OCI-LY7 (cell line): ENCODE data around the gene RASL12. TPM values are rescaled to one million over a fixed set of nuclear protein-coding genes. Genes with fewer than 3 reads are reported as not detected.

ENCODE experiments used
- BruUV-seq: library from RNA; stranded (reverse); fragments of 400-500 nt; replicated peaks from 2 replicates; lab custom pipeline; 2021; lab: Mats Ljungman, UMichigan
- CTCF ChIA-PET: fragments of 300-600 bp; sonication (Branson Sonifier 250); formaldehyde crosslinking; loops from one replicate; lab custom pipeline; 2022; ENCODE audit warnings: antibody characterized with exemption; ENCODE audit not compliant: unreplicated experiment; lab: Charles Lee
- POLR2A ChIA-PET: fragments of 300-600 bp; sonication (Branson Sonifier 250); formaldehyde crosslinking; loops from one replicate; lab custom pipeline; 2022; ENCODE audit warnings: antibody characterized with exemption; lab: Charles Lee
- DNase-seq: peaks from one replicate; pipeline ENCODE4 v3.0.0-alpha.2; 2015; ENCODE audit warnings: low spot score
- H2AFZ ChIP-seq: fragments of 200-600 bp; sonication (generic), shearing (Covaris generic); 2 replicates; pipeline ENCODE4 v1.6.1; 2014; ENCODE audit warnings: mild to moderate bottlenecking, antibody characterized with exemption, low read length, moderate library complexity
- H3K27ac ChIP-seq: fragments of 200-600 bp; sonication (generic); 2 replicates; pipeline ENCODE4 v1.5.1; 2014; ENCODE audit warnings: mixed run types, low read depth, mild to moderate bottlenecking, moderate library complexity, low read length, inconsistent platforms; ENCODE audit not compliant: poor library complexity, severe bottlenecking
- H3K36me3 ChIP-seq: fragments of 200-600 bp; sonication (generic); 2 replicates; pipeline ENCODE4 v1.6.1; 2014; ENCODE audit warnings: mild to moderate bottlenecking, antibody characterized with exemption, low read length, moderate library complexity, mixed read lengths; ENCODE audit not compliant: insufficient read depth
- H3K4me1 ChIP-seq: fragments of 200-600 bp; sonication (generic); 2 replicates; pipeline ENCODE4 v1.5.1; 2014; ENCODE audit warnings: mild to moderate bottlenecking, low read length; ENCODE audit not compliant: insufficient read depth, poor library complexity, severe bottlenecking
- H3K4me2 ChIP-seq: fragments of 200-600 bp; sonication (generic); 2 replicates; pipeline ENCODE4 v1.6.1; 2014; ENCODE audit warnings: mild to moderate bottlenecking, low read length
- H3K4me3 ChIP-seq: fragments of 200-600 bp; sonication (generic); 2 replicates; pipeline ENCODE4 v1.5.1; 2014; ENCODE audit warnings: mild to moderate bottlenecking, low read depth, low read length; ENCODE audit not compliant: poor library complexity, severe bottlenecking
- H3K79me2 ChIP-seq: fragments of 200-600 bp; sonication (generic); 2 replicates; pipeline ENCODE4 v1.6.1; 2016; ENCODE audit warnings: low read depth, mild to moderate bottlenecking, low read length, moderate library complexity, mixed read lengths; ENCODE audit not compliant: insufficient read depth
- H3K9me2 ChIP-seq: fragments of 200-600 bp; sonication (generic); 2 replicates; pipeline ENCODE4 v1.6.1; 2016; ENCODE audit warnings: mild to moderate bottlenecking, low read length, mixed read lengths; ENCODE audit not compliant: insufficient read depth
- H3K9me3 ChIP-seq: fragments of 200-600 bp; sonication (generic); 2 replicates; pipeline ENCODE4 v1.6.1; 2014; ENCODE audit warnings: mild to moderate bottlenecking, mixed run types, low read length, mixed read lengths
- H4K20me1 ChIP-seq: fragments of 200-600 bp; sonication (generic); 2 replicates; pipeline ENCODE4 v1.6.1; 2014; ENCODE audit warnings: mild to moderate bottlenecking, antibody characterized with exemption, low read length, moderate library complexity, mixed read lengths; ENCODE audit not compliant: insufficient read depth
- EZH2phosphoT487 ChIP-seq: fragments of 200-600 bp; sonication (generic); IDR thresholded peaks from 2 replicates; pipeline ENCODE4 v1.6.1; 2018; ENCODE audit warnings: low read depth, borderline replicate concordance, mild to moderate bottlenecking, mixed run types, antibody characterized with exemption, low read length, moderate library complexity, mixed read lengths
- intact Hi-C: fragments of 100-400 bp; cut with micrococcal nuclease; formaldehyde crosslinking; loops from one replicate; pipeline ENCODE4 v1.10.0; 2022; ENCODE audit not compliant: unreplicated experiment
- total RNA-seq, 2 experiments: library from RNA; depleted of rRNA in 1 of 2; stranded (reverse); fragments of >200 nt in 1 of 2; shearing (Covaris generic) in 1 of 2; gene quantifications; 2 replicates each; pipeline ENCODE4 v1.2.3, GENCODE V29; 2014 to 2022
- TF ChIP-seq, protein P1 (sequence below): fragments of 200-600 bp; sonication (generic); conservative IDR thresholded peaks from 2 replicates; pipeline ENCODE4 v1.5.1; 2014; ENCODE audit warnings: mild to moderate bottlenecking, antibody characterized with exemption, low read length, moderate library complexity, mixed read lengths

Gene RASL12
- total RNA-seq, 2 experiments from 2014 or later: not detected

DNA sequence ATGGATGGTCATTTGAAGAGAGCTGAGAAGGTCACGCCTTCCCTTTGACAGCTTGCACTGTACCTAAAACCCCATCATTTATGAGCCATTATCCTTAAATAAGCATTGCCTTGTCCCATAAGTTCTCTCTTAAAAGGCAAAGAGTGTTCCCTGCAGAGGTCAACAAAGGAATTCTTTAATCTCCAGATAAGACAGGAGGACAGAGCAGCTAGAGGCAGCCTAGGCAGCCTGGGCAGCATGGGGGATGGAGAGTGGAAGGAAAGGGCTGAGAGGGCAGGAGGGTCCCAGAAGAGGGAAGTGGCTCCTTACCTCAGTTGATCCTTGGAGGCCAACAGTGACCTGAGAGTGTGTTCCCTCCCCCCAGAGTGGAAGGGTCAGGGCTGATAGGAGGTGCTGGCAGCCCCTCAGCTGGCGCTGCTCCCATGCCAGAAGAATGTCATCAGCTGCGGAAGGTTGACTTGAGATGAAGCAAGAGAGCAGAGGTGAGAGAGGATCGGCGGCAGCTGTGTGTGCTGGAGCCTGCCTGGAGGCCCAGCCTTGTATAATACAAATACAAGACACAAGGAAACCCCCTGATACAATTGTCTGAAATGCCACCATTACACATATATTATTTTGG, 21.5 kb upstream of the RASL12 start:
- intact Hi-C loops: no loop called here
- H3K27ac ChIP-seq: no peak overlapping the region

DNA sequence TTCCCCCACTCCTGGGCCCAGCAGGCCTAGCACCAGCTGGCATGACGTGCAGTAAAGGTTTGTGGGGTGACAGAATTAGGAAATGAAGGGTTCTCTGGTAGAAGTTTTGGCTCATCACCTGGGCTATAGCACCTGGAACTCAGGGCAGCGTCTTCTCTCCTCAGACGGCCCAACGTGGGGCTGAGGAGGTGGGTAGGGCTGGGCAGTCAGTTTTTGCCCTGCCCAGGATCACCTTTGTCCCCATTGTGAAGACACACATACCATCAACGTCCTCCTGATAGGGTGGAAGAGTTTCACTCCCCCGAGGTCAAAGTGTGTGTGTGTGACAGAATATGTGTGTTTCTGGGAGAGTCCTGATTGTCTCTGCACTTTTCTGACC, 20.8 kb upstream of the RASL12 start:
- no peak overlapping the region for H2AFZ ChIP-seq

More for the DNA sequence above, 21.5 kb upstream of the RASL12 start:
- no peaks in the 10 kb centered on the region for H4K20me1 ChIP-seq
- no peak for TF ChIP-seq EZH2phosphoT487
- TF ChIP-seq, protein P1, sequence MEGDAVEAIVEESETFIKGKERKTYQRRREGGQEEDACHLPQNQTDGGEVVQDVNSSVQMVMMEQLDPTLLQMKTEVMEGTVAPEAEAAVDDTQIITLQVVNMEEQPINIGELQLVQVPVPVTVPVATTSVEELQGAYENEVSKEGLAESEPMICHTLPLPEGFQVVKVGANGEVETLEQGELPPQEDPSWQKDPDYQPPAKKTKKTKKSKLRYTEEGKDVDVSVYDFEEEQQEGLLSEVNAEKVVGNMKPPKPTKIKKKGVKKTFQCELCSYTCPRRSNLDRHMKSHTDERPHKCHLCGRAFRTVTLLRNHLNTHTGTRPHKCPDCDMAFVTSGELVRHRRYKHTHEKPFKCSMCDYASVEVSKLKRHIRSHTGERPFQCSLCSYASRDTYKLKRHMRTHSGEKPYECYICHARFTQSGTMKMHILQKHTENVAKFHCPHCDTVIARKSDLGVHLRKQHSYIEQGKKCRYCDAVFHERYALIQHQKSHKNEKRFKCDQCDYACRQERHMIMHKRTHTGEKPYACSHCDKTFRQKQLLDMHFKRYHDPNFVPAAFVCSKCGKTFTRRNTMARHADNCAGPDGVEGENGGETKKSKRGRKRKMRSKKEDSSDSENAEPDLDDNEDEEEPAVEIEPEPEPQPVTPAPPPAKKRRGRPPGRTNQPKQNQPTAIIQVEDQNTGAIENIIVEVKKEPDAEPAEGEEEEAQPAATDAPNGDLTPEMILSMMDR: no peak
- H3K79me2 ChIP-seq: no peaks in the 10 kb centered on the region
- H3K4me1 ChIP-seq: no peaks in the 10 kb centered on the region
- H3K4me3 ChIP-seq: no peak overlapping the region
- no peak overlapping the region for H3K4me2 ChIP-seq
- H3K36me3 ChIP-seq: no peaks in the 10 kb centered on the region
- H2AFZ ChIP-seq: no peak overlapping the region
- POLR2A ChIA-PET: no interaction called here
- DNase-seq: no peak
- H3K9me3 ChIP-seq: no peaks in the 10 kb centered on the region
- CTCF ChIA-PET: interaction anchor here (0.6 kb wide), 1 partner anchor 331 kb away, joined by 15 read pairs; no protein-coding TSS in a partner anchor
- BruUV-seq: no TSS peak
- H3K9me2 ChIP-seq: no peaks in the 10 kb centered on the region

More for the DNA sequence above, 20.8 kb upstream of the RASL12 start:
- CTCF ChIA-PET: no interaction called here
- H3K27ac ChIP-seq: no peak overlapping the region
- intact Hi-C loops: no loop called here
- no peaks in the 10 kb centered on the region for H3K36me3 ChIP-seq
- H3K4me2 ChIP-seq: no peak overlapping the region
- no peaks in the 10 kb centered on the region for H3K4me1 ChIP-seq
- H3K9me3 ChIP-seq: no peaks in the 10 kb centered on the region
- no peaks in the 10 kb centered on the region for H4K20me1 ChIP-seq
- H3K9me2 ChIP-seq: no peaks in the 10 kb centered on the region
- H3K79me2 ChIP-seq: no peaks in the 10 kb centered on the region
- H3K4me3 ChIP-seq: no peak overlapping the region
- TF ChIP-seq EZH2phosphoT487: no peak
- TF ChIP-seq, protein P1: no peak
- no TSS peak for BruUV-seq
- POLR2A ChIA-PET: no interaction called here
- no peak for DNase-seq
